IPS-20b (cell line): ENCODE measurements around the gene TFDP1.
"Not testable (repeated sequence)": the region's sequence is repeated elsewhere in the genome, so short reads cannot be mapped to it uniquely, and the experiment has no call there.

Experiments used
- H3K27ac ChIP-seq: one replicate; pipeline ENCODE4 v1.5.1; 2013; ENCODE audit warnings: low read length
- H3K27me3 ChIP-seq: 2 replicates; pipeline ENCODE4 v1.6.1; 2013; ENCODE audit warnings: mild to moderate bottlenecking, low read length, inconsistent platforms; ENCODE audit not compliant: insufficient read depth
- H3K36me3 ChIP-seq: 2 replicates; pipeline ENCODE4 v1.6.1; 2013; ENCODE audit warnings: low read depth, mild to moderate bottlenecking, inconsistent platforms, low read length, moderate library complexity; ENCODE audit not compliant: insufficient read depth
- H3K4me1 ChIP-seq: 2 replicates; pipeline ENCODE4 v1.6.1; 2013; ENCODE audit warnings: mild to moderate bottlenecking, control low read depth, inconsistent platforms, low read length, moderate library complexity; ENCODE audit not compliant: insufficient read depth
- H3K4me3 ChIP-seq: 2 replicates; pipeline ENCODE4 v1.5.1; 2013; ENCODE audit warnings: mild to moderate bottlenecking, low read length, inconsistent platforms
- H3K9ac ChIP-seq: 2 replicates; pipeline ENCODE4 v1.6.1; 2013; ENCODE audit warnings: low read depth, mild to moderate bottlenecking, inconsistent platforms, low read length, moderate library complexity
- H3K9me3 ChIP-seq: 2 replicates; pipeline ENCODE4 v1.6.1; 2013; ENCODE audit warnings: mild to moderate bottlenecking, low read depth, low read length, inconsistent platforms; ENCODE audit not compliant: insufficient read depth

TFDP1 gene

GRCh38 chr13:113624235-113624587 lies 39.7 kb downstream of the TFDP1 start:
- Histone ChIP-seq H3K9me3 (peaks cover 6% of the 10 kb centered on the region), H3K36me3 (peaks cover 56% of the 10 kb centered on the region), H3K4me1 (no peaks in the 10 kb centered on the region), H3K27ac (no peak overlapping the region), H3K9ac (no peak overlapping the region), H3K4me3 (no peak overlapping the region), H3K27me3 (no peaks in the 10 kb centered on the region)

DNA sequence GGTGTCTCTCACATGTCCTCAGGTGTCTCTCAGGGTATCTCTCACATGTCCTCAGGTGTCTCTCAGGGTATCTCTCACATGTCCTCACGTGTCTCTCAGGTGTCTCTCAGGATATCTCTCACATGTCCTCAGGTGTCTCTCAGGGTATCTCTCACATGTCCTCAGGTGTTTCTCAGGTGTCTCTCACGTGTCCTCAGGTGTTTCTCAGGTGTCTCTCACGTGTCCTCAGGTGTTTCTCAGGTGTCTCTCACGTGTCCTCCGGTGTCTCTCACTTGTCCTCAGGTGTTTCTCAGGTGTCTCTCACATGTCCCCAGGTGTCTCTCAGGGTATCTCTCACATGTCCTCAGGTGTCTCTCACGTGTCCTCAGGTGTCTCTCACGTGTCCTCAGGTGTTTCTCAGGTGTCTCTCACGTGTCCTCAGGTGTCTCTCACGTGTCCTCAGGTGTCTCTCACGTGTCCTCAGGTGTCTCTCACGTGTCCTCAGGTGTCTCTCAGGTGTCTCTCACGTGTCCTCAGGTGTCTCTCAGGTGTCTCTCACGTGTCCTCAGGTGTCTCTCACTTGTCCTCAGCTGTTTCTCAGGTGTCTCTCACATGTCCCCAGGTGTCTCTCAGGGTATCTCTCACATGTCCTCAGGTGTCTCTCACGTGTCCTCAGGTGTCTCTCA lies 40.2 kb downstream of the TFDP1 start:
- H3K9me3 ChIP-seq, result not testable (repeated sequence)
- H3K36me3 ChIP-seq, result peaks cover 61% of the 10 kb centered on the region

GRCh38 chr13:113625965-113626721 lies 41.6 kb downstream of the TFDP1 start:
- no peak overlapping the region for H3K4me3 ChIP-seq
- H3K9ac ChIP-seq, result no peak overlapping the region
- peaks cover 67% of the 10 kb centered on the region for H3K36me3 ChIP-seq
- no peaks in the 10 kb centered on the region for H3K4me1 ChIP-seq
- peaks cover 6% of the 10 kb centered on the region for H3K9me3 ChIP-seq
- no peak overlapping the region for H3K27ac ChIP-seq
- H3K27me3 ChIP-seq, result no peaks in the 10 kb centered on the region

More for the DNA sequence above, 40.2 kb downstream of the TFDP1 start:
- not testable (repeated sequence) for H3K4me3 ChIP-seq, H3K4me1 ChIP-seq, H3K27me3 ChIP-seq, H3K27ac ChIP-seq, H3K9ac ChIP-seq

- Histone ChIP-seq H3K36me3 (peaks cover 77% of the 10 kb centered on the region), H3K27me3 (no peaks in the 10 kb centered on the region), H3K9me3 (peaks cover 6% of the 10 kb centered on the region)
These were observed 42.6 kb downstream of the TFDP1 start for GRCh38 chr13:113627136-113627535.

GRCh38 chr13:113628291-113629270 lies 44.0 kb downstream of the TFDP1 start:
- H3K27me3 ChIP-seq, result no peaks in the 10 kb centered on the region
- H3K27ac ChIP-seq, result no peak overlapping the region
- H3K9ac ChIP-seq, result no peak overlapping the region; the same call in 1 of the 2 replicates
- H3K4me1 ChIP-seq, result no peaks in the 10 kb centered on the region
- H3K36me3 ChIP-seq, result peaks cover 78% of the 10 kb centered on the region
- peaks cover 4% of the 10 kb centered on the region for H3K9me3 ChIP-seq
- no peak overlapping the region for H3K4me3 ChIP-seq

More at GRCh38 chr13:113627136-113627535, 42.6 kb downstream of the TFDP1 start:
- Histone ChIP-seq H3K4me3 (no peak overlapping the region), H3K9ac (no peak overlapping the region), H3K4me1 (no peaks in the 10 kb centered on the region), H3K27ac (no peak overlapping the region)

GRCh38 chr13:113629866-113630265 lies 45.3 kb downstream of the TFDP1 start:
- no peak overlapping the region for H3K9ac ChIP-seq
- H3K36me3 ChIP-seq, result peaks cover 78% of the 10 kb centered on the region
- H3K27ac ChIP-seq, result no peak overlapping the region
- H3K4me1 ChIP-seq, result no peaks in the 10 kb centered on the region
- H3K9me3 ChIP-seq, result no peaks in the 10 kb centered on the region
- no peak overlapping the region for H3K4me3 ChIP-seq
- no peaks in the 10 kb centered on the region for H3K27me3 ChIP-seq

DNA sequence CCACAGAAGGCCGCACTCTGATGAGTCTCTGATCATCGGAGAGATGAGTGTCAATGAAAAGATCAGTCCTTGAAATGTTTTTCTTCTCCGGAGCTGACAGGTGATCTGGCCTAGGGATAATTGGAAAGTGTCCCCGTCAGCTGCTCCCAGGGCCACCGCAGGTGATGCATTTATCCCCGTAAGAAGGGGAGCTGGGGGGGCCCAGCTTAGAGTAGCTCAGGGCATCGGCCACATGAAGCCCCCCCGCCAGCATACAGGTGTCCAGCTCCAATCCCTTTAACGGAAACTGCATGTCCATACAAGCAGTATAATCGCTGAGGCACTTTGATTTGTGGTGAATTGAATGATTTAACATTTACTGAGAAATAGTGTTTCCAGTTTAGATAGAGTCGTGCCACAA lies 45.7 kb downstream of the TFDP1 start:
- H3K27ac ChIP-seq, result no peak overlapping the region
- H3K36me3 ChIP-seq, result peaks cover 82% of the 10 kb centered on the region

GRCh38 chr13:113630804-113631203 lies 46.3 kb downstream of the TFDP1 start:
- Histone ChIP-seq H3K27ac (no peak overlapping the region), H3K36me3 (peaks cover 87% of the 10 kb centered on the region), H3K27me3 (no peaks in the 10 kb centered on the region), H3K9ac (no peak overlapping the region), H3K4me3 (no peak overlapping the region), H3K9me3 (no peaks in the 10 kb centered on the region), H3K4me1 (no peaks in the 10 kb centered on the region)

More for the DNA sequence above, 45.7 kb downstream of the TFDP1 start:
- no peaks in the 10 kb centered on the region for H3K4me1 ChIP-seq
- no peak overlapping the region for H3K4me3 ChIP-seq
- no peaks in the 10 kb centered on the region for H3K9me3 ChIP-seq
- no peaks in the 10 kb centered on the region for H3K27me3 ChIP-seq
- no peak overlapping the region for H3K9ac ChIP-seq

DNA sequence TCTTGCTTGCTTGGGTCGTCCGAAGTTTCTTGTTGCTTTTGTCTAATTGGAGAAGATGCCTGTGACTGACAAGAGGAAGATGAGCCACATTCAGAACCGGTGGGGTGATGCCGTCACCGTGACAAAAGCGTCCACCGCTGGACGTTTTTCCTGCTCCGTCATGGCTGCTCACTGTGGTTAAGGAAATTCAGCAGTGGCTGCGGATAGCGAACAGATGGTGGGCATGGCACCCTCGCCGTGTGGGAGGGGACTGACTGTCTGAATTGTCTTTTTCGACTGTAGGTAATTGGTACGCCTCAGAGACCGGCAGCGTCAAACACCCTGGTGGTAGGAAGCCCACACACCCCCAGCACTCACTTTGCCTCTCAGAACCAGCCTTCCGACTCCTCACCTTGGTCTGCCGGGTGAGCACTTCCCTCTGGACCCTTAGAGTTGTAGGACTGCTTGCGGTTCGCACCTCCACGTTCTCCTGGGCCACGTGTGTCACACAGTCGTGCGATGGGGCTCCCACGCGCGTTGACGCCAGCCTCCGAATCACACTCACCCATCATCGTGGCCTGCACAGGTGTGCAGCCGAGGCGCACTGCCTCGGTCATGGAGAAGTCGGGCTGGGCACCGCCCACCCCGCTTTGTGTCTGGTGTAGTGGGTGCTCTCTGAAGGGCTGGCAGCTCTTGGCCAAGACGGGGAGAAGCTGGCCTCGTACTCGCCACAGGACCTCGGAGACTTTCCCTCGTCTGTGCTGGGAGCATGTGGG lies 47.0 kb downstream of the TFDP1 start:
- H3K4me1 ChIP-seq, result no peaks in the 10 kb centered on the region
- no peak overlapping the region for H3K4me3 ChIP-seq
- H3K27ac ChIP-seq, result no peak overlapping the region
- H3K9me3 ChIP-seq, result no peaks in the 10 kb centered on the region
- H3K36me3 ChIP-seq, result peaks cover 89% of the 10 kb centered on the region
- no peaks in the 10 kb centered on the region for H3K27me3 ChIP-seq
- H3K9ac ChIP-seq, result no peak overlapping the region

DNA sequence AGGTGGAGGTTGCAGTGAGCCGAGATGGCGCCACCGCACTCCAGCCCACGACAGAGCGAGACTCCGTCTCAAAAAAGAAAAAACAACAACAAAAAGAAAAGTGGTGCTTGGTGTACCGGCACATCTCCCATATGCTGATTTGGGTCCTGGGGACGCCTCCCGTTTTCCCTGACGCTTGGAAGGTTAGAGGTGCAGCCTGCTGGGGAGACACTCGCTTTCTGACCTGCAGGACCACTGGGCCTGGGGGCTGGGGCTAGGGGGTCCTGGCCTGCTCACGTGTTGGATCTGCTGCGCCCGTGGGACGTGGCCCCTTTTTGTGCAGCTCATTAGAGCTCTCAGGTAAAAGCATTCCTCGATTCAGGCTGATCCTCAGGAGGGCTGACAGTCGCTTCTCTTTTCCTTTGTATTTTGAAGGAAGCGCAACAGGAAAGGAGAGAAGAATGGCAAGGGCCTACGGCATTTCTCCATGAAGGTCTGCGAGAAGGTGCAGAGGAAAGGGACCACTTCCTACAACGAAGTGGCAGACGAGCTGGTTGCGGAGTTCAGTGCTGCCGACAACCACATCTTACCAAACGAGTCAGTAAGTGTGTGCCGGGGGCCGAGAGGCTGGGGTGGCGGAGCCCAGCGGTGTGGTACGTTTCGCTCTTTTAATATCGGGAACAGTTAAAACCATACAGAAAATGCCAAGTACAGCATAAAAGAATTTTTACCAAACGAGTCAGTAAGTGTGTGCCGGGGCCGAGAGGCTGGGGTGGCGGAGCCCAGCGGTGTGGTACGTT lies 48.3 kb downstream of the TFDP1 start:
- Histone ChIP-seq H3K27ac (no peak overlapping the region), H3K27me3 (no peaks in the 10 kb centered on the region), H3K9me3 (no peaks in the 10 kb centered on the region), H3K36me3 (peaks cover 91% of the 10 kb centered on the region), H3K4me3 (no peak overlapping the region), H3K9ac (no peak overlapping the region), H3K4me1 (no peaks in the 10 kb centered on the region)
